HCT116 (cell line): ENCODE data around the gene SPEN. TPM values are rescaled to one million over a fixed set of nuclear protein-coding genes. Genes with fewer than 3 reads are reported as not detected.

Source experiments
- ATAC-seq: fragments of 200-7000 bp; cut with Tn5 transposase; 2 replicates; pipeline ENCODE4 v1.9.1; 2020; ENCODE audit warnings: mild to moderate bottlenecking, moderate library complexity
- BruUV-seq: library from RNA; stranded (reverse); fragments of 400-500 nt; replicated peaks from 2 replicates; lab custom pipeline; 2021; lab: Mats Ljungman, UMichigan
- CTCF ChIA-PET: fragments of 300-600 bp; sonication (Branson Sonifier 250); formaldehyde crosslinking; loops from one replicate; lab custom pipeline; 2021; ENCODE audit warnings: antibody characterized with exemption; lab: Charles Lee
- POLR2A ChIA-PET: fragments of 300-600, 350-600 bp; sonication (Branson Sonifier 250); formaldehyde crosslinking; loops from one replicate; lab custom pipeline; 2021; ENCODE audit warnings: antibody characterized with exemption; lab: Charles Lee
- RAD21 ChIA-PET, 2 experiments: fragments of 300-600 bp; sonication (Branson Sonifier 250); formaldehyde crosslinking; loops; one replicate each; lab custom pipeline; 2023; ENCODE audit warnings: low total read pairs in 2 of 2; ENCODE audit not compliant: uncharacterized antibody in 2 of 2, unreplicated experiment in 2 of 2, low non-redundant PET in 1 of 2; lab: Charles Lee
- DNase-seq: peaks from one replicate; pipeline ENCODE4 v3.0.0-alpha.2; 2010; ENCODE audit warnings: low read depth, low spot score
- H2AFZ ChIP-seq: fragments of 200-600 bp; shearing (Covaris generic), sonication (generic); 2 replicates; pipeline ENCODE4 v1.6.1; 2017; ENCODE audit warnings: low read depth, mixed run types, mixed read lengths, antibody characterized with exemption, low read length; ENCODE audit not compliant: poor library complexity, severe bottlenecking
- H3K27ac ChIP-seq: 2 replicates; pipeline ENCODE4 v1.5.1; 2012; ENCODE audit warnings: low read depth, low read length
- H3K27me3 ChIP-seq: fragments of 200-600 bp; sonication (generic); 2 replicates; pipeline ENCODE4 v1.6.1; 2016; ENCODE audit warnings: mixed run types, low read length, mixed read lengths; ENCODE audit not compliant: insufficient read depth
- H3K36me3 ChIP-seq, 2 experiments: fragments of 200-500 bp in 1 of 2; fragments of 200-600 bp in 1 of 2; sonication (Bioruptor generic) in 1 of 2; sonication (generic) in 1 of 2; 2 replicates each; pipeline versions ENCODE4 v1.5.1 to v1.6.1; 2014 to 2016; ENCODE audit warnings: low read length in 2 of 2, inconsistent platforms in 1 of 2, mixed read lengths in 1 of 2, mixed run types in 1 of 2; ENCODE audit not compliant: insufficient read depth in 2 of 2, control insufficient read depth in 1 of 2
- H3K4me1 ChIP-seq, 2 experiments: fragments of 200-600 bp in 1 of 2; sonication (generic) in 1 of 2; 2 replicates each; pipeline versions ENCODE4 v1.5.1 to v1.6.1; 2012 to 2017; ENCODE audit warnings: low read length in 2 of 2, inconsistent platforms in 1 of 2, mild to moderate bottlenecking in 1 of 2, mixed read lengths in 1 of 2, mixed run types in 1 of 2, moderate library complexity in 1 of 2; ENCODE audit not compliant: insufficient read depth in 2 of 2, control insufficient read depth in 1 of 2
- H3K4me2 ChIP-seq: fragments of 200-600 bp; sonication (generic); 2 replicates; pipeline ENCODE4 v1.6.1; 2017; ENCODE audit warnings: mixed run types, low read length, mixed read lengths
- H3K4me3 ChIP-seq, 2 experiments: fragments of 200-600 bp in 1 of 2; sonication (generic) in 1 of 2; replicated peaks in 1 of 2; 2 replicates each; pipeline ENCODE4 v1.5.1; 2011 to 2016; ENCODE audit warnings: low read length in 2 of 2, control low read depth in 1 of 2, low read depth in 1 of 2, mild to moderate bottlenecking in 1 of 2, mixed read lengths in 1 of 2, mixed run types in 1 of 2
- H3K79me2 ChIP-seq: fragments of 200-600 bp; sonication (generic); 2 replicates; pipeline ENCODE4 v1.6.1; 2017; ENCODE audit warnings: mild to moderate bottlenecking, mixed run types, low read length, moderate library complexity, mixed read lengths; ENCODE audit not compliant: insufficient read depth
- H3K9ac ChIP-seq: fragments of 200-600 bp; sonication (generic); 2 replicates; pipeline ENCODE4 v1.6.1; 2016; ENCODE audit warnings: low read length, mixed read lengths
- H3K9me2 ChIP-seq: fragments of 200-600 bp; sonication (generic), shearing (Covaris generic); 2 replicates; pipeline ENCODE4 v1.6.1; 2017; ENCODE audit warnings: mixed run types, mild to moderate bottlenecking, moderate library complexity; ENCODE audit not compliant: insufficient read depth
- H3K9me3 ChIP-seq, 2 experiments: fragments of 200-500 bp in 1 of 2; fragments of 200-600 bp in 1 of 2; sonication (Bioruptor generic) in 1 of 2; sonication (generic) in 1 of 2; 2 replicates each; pipeline ENCODE4 v1.6.1; 2014 to 2017; ENCODE audit warnings: low read length in 2 of 2, mixed read lengths in 2 of 2, inconsistent platforms in 1 of 2, low read depth in 1 of 2, mild to moderate bottlenecking in 1 of 2, mixed run types in 1 of 2, moderate library complexity in 1 of 2; ENCODE audit not compliant: control insufficient read depth in 1 of 2, insufficient read depth in 1 of 2
- H4K20me1 ChIP-seq: fragments of 200-600 bp; sonication (generic), shearing (Covaris generic); 2 replicates; pipeline ENCODE4 v1.6.1; 2017; ENCODE audit warnings: mixed run types, mild to moderate bottlenecking, moderate library complexity; ENCODE audit not compliant: insufficient read depth
- ATF3 ChIP-seq: IDR thresholded peaks from 2 replicates; pipeline ENCODE4 v1.6.1; 2012
- CBX3 ChIP-seq: IDR thresholded peaks from 2 replicates; pipeline ENCODE4 v1.6.1; 2012; ENCODE audit warnings: low read depth
- CTCF ChIP-seq, 3 experiments: fragments of 200-600 bp in 1 of 3; sonication (generic) in 1 of 3; IDR thresholded peaks in 2 of 3; conservative IDR thresholded peaks in 1 of 3; 2 replicates each; pipeline ENCODE4 v1.5.1; 2012 to 2017; ENCODE audit warnings: low read depth in 2 of 3, low read length in 2 of 3, antibody characterized with exemption in 1 of 3, borderline replicate concordance in 1 of 3, control low read depth in 1 of 3, mild to moderate bottlenecking in 1 of 3, mixed read lengths in 1 of 3, mixed run types in 1 of 3, moderate library complexity in 1 of 3; ENCODE audit not compliant: insufficient read depth in 1 of 3
- ELF1 ChIP-seq: IDR thresholded peaks from 2 replicates; pipeline ENCODE4 v1.6.1; 2012; ENCODE audit warnings: low read depth, borderline replicate concordance
- EZH2 ChIP-seq: fragments of 200-600 bp; sonication (generic); IDR thresholded peaks from 2 replicates; pipeline ENCODE4 v1.6.1; 2017; ENCODE audit warnings: antibody characterized with exemption, mixed run types
- EZH2phosphoT487 ChIP-seq: fragments of 200-600 bp; IDR thresholded peaks from 2 replicates; pipeline ENCODE4 v1.6.1; 2018; ENCODE audit warnings: antibody characterized with exemption, borderline replicate concordance
- FOSL1 ChIP-seq: IDR thresholded peaks from 2 replicates; pipeline ENCODE4 v1.6.1; 2012; ENCODE audit warnings: low read depth
- JUND ChIP-seq: IDR thresholded peaks from 2 replicates; pipeline ENCODE4 v1.6.1; 2012
- POLR2A ChIP-seq: IDR thresholded peaks from 2 replicates; pipeline ENCODE4 v1.7.0; 2011; ENCODE audit warnings: borderline replicate concordance; ENCODE audit not compliant: insufficient read depth, insufficient read length; ENCODE audit errors: extremely low read depth
- POLR2AphosphoS5 ChIP-seq: IDR thresholded peaks from 2 replicates; pipeline ENCODE4 v1.6.1; 2011; ENCODE audit warnings: mild to moderate bottlenecking, low read depth, low read length, moderate library complexity
- RAD21 ChIP-seq: IDR thresholded peaks from 2 replicates; pipeline ENCODE4 v1.6.1; 2012; ENCODE audit warnings: low read depth, mild to moderate bottlenecking
- SIN3A ChIP-seq: IDR thresholded peaks from 2 replicates; pipeline ENCODE4 v1.6.1; 2012; ENCODE audit warnings: low read depth
- SP1 ChIP-seq: IDR thresholded peaks from 2 replicates; pipeline ENCODE4 v1.6.1; 2012; ENCODE audit warnings: low read depth
- YY1 ChIP-seq: IDR thresholded peaks from 2 replicates; pipeline ENCODE4 v1.6.1; 2011; ENCODE audit warnings: low read length, low read depth, moderate library complexity, mild to moderate bottlenecking; ENCODE audit not compliant: insufficient replicate concordance; ENCODE audit errors: extremely low read depth
- ZBTB33 ChIP-seq: IDR thresholded peaks from 2 replicates; pipeline ENCODE4 v1.6.1; 2011; ENCODE audit warnings: mild to moderate bottlenecking, low read length, moderate library complexity; ENCODE audit not compliant: insufficient replicate concordance; ENCODE audit errors: extremely low read depth
- ZFX ChIP-seq: fragments of 450-650 bp; IDR thresholded peaks from 2 replicates; pipeline ENCODE4 v1.6.1; 2017
- intact Hi-C: fragments of 100-400 bp; cut with micrococcal nuclease; formaldehyde crosslinking; loops from 2 replicates; pipeline ENCODE4 v1.10.0; 2022
- total RNA-seq: library from RNA; stranded (reverse); gene quantifications from one replicate; pipeline ENCODE4 v1.2.1, GENCODE V29; 2021; ENCODE audit not compliant: unreplicated experiment

SPEN gene
- total RNA-seq, 1 experiment from 2014 or later, result 58.6 TPM

- TF ChIP-seq EZH2phosphoT487, result no peak
- no peak for TF ChIP-seq ZFX
- no peak for TF ChIP-seq EZH2
- no peak for TF ChIP-seq SP1
- no peak for TF ChIP-seq JUND
- TF ChIP-seq YY1, result no peak
- no peak for TF ChIP-seq ELF1
- no peak for TF ChIP-seq POLR2AphosphoS5
- no peak for TF ChIP-seq ATF3
- no peak for TF ChIP-seq RAD21
- TF ChIP-seq FOSL1, result no peak
- Histone ChIP-seq H3K4me2 (no peak overlapping the region), H2AFZ (no peak overlapping the region), H3K9ac (no peak overlapping the region), H3K27ac (no peak overlapping the region), H3K27me3 (no peaks in the 10 kb centered on the region), H3K36me3 (no peaks in the 10 kb centered on the region), H4K20me1 (no peaks in the 10 kb centered on the region), H3K9me3 (no peaks in the 10 kb centered on the region), H3K4me3 (no peak overlapping the region), H3K79me2 (peaks cover 50% of the 10 kb centered on the region), H3K9me2 (no peaks in the 10 kb centered on the region), H3K4me1 (no peaks in the 10 kb centered on the region)
- no TSS peak for BruUV-seq
- ATAC-seq (no peak), DNase-seq (no peak)
- RAD21 ChIA-PET, result no interaction called here
- intact Hi-C loops, result no loop called here
- POLR2A ChIA-PET, result no interaction called here
- CTCF ChIA-PET, result no interaction called here
Observed at GRCh38 chr1:15963363-15963967, 116.0 kb downstream of the SPEN start.

GRCh38 chr1:15963968-15964648, 116.6 kb downstream of the SPEN start:
- intact Hi-C loops, result no loop called here
- H3K36me3 ChIP-seq, result peaks cover 0 to 4% of the 10 kb centered on the region in 2 experiments; a peak in 1 of 4 replicates
- H3K9me2 ChIP-seq, result no peaks in the 10 kb centered on the region
- no peak overlapping the region for H2AFZ ChIP-seq
- no peaks in the 10 kb centered on the region for H3K4me1 ChIP-seq
- ATAC-seq (no peak), DNase-seq (no peak)
- no TSS peak for BruUV-seq
- H4K20me1 ChIP-seq, result no peaks in the 10 kb centered on the region
- no peak overlapping the region for H3K4me3 ChIP-seq
- CTCF ChIA-PET, result no interaction called here
- no peaks in the 10 kb centered on the region for H3K9me3 ChIP-seq
- POLR2A ChIA-PET, result no interaction called here
- peaks cover 48% of the 10 kb centered on the region for H3K79me2 ChIP-seq
- RAD21 ChIA-PET, result no interaction called here
- H3K27me3 ChIP-seq, result no peaks in the 10 kb centered on the region
- no peak overlapping the region for H3K4me2 ChIP-seq
- no peak overlapping the region for H3K9ac ChIP-seq
- H3K27ac ChIP-seq, result no peak overlapping the region
- no peak for TF ChIP-seq CBX3
- TF ChIP-seq SIN3A, result no peak
- TF ChIP-seq EZH2phosphoT487, result no peak
- no peak for TF ChIP-seq ZFX
- no peak for TF ChIP-seq POLR2AphosphoS5
- TF ChIP-seq FOSL1, result no peak
- no peak for TF ChIP-seq SP1
- TF ChIP-seq JUND, result no peak
- TF ChIP-seq ZBTB33, result no peak
- TF ChIP-seq POLR2A, result no peak
- no peak for TF ChIP-seq CTCF (IDR thresholded peaks at IDR 0.05 in 2 of 3, conservative IDR thresholded peaks at IDR 0.05 in 1 of 3; ENCODE audit: borderline replicate concordance in 1 of 3, insufficient read depth in 1 of 3, low read depth in 2 of 3, low read length in 2 of 3)
- no peak for TF ChIP-seq EZH2
